22Rv1 (cell line): Measurements from ENCODE around the gene RPS27A.
"Not testable (repeated sequence)": the region's sequence is repeated elsewhere in the genome, so short reads cannot be mapped to it uniquely, and the experiment has no call there.

Experiments used
- H3K27ac ChIP-seq: fragments of 450-650 bp; 2 replicates; pipeline ENCODE4 v1.5.1; 2017
- ZFX ChIP-seq: fragments of 450-650 bp; IDR thresholded peaks from 2 replicates; pipeline ENCODE4 v1.6.1; 2017; ENCODE audit warnings: antibody characterized with exemption, borderline replicate concordance
- TF ChIP-seq, protein P1 (sequence below): fragments of 450-650 bp; IDR thresholded peaks from 2 replicates; pipeline ENCODE4 v1.5.1; 2017; ENCODE audit warnings: mild to moderate bottlenecking

The RPS27A gene

GRCh38 chr2:55223958-55224760 lies 8.3 kb upstream of the RPS27A start:
- TF ChIP-seq, protein P1, sequence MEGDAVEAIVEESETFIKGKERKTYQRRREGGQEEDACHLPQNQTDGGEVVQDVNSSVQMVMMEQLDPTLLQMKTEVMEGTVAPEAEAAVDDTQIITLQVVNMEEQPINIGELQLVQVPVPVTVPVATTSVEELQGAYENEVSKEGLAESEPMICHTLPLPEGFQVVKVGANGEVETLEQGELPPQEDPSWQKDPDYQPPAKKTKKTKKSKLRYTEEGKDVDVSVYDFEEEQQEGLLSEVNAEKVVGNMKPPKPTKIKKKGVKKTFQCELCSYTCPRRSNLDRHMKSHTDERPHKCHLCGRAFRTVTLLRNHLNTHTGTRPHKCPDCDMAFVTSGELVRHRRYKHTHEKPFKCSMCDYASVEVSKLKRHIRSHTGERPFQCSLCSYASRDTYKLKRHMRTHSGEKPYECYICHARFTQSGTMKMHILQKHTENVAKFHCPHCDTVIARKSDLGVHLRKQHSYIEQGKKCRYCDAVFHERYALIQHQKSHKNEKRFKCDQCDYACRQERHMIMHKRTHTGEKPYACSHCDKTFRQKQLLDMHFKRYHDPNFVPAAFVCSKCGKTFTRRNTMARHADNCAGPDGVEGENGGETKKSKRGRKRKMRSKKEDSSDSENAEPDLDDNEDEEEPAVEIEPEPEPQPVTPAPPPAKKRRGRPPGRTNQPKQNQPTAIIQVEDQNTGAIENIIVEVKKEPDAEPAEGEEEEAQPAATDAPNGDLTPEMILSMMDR: no peak
- TF ChIP-seq ZFX: no peak

DNA sequence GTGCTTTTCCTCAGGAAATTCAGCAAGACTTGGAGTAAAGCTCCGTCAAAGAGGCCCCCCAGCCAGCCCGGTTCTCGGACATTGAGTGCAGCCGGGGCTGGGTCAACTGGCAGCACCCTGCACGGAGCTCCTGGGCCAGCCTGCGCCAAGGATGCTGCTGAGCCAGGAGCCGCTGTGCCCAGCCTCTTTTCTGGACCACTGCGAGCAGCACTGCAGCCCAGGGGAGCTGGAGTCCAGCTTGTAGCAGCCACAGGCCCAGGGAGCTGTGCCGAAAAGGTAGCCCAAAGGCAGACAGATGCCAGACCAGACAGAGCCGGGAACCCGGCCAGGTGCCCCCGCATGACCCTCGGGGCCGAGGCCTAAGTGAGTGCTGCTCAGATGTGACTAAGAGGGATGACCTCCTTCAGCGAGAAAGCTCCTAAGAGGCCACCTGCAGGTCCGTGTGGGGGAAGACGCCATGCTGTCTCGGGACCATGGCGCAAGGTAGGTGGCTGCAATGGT lies 7.7 kb upstream of the RPS27A start:
- no peak overlapping the region for H3K27ac ChIP-seq
- TF ChIP-seq ZFX: no peak
- TF ChIP-seq, protein P1: no peak

More at GRCh38 chr2:55223958-55224760, 8.3 kb upstream of the RPS27A start:
- peak overlapping the region; percentile 85 for H3K27ac ChIP-seq

DNA sequence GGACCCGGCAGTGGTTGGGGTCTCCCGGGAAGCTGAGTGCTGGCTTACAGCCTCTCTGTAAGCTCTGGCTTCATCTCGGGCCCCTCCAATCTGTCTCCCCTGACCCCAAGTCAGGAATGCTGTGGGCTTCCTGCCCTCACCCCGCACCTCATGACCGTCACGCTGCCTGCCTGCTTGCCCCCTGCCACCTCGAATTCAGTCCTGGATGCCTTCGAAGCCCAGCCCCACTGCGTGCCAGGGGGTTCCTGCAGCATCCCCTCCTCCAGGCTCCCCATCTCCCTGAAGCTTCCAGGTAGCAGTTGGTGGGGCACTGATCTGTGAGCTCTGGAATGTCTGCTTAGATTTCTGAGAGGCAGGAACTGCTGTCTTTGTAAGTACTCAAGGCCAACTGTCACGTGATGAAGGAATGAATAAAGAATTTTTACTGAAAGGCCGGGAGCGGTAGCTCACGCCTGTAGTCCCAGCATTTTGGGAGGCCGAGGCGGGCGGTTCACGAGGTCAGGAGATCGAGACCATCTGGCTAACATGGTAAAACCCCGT lies 6.9 kb upstream of the RPS27A start:
- no peak overlapping the region for H3K27ac ChIP-seq
- no peak for TF ChIP-seq ZFX
- TF ChIP-seq, protein P1: no peak

- H3K27ac ChIP-seq: not testable (repeated sequence)
Observed at GRCh38 chr2:55227437-55228225, 4.9 kb upstream of the RPS27A start.

DNA sequence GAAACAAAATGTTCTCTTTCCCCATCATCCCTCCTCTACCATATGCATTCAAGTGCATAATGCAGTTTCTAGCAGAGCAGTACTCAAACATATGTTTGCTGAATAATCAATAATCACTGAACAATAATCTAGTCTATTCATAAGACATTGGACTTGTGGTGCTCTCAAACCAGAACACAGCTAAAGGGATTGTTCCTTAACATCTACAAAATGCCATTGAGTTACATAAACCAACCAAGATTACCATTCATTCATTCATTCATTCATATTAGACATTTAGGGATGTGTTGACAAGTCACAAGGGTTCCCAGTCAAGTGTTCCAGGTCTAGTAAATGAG lies 4.3 kb upstream of the RPS27A start:
- H3K27ac ChIP-seq: no peak overlapping the region

GRCh38 chr2:55229221-55229620 lies 3.3 kb upstream of the RPS27A start:
- no peak for TF ChIP-seq ZFX
- TF ChIP-seq, protein P1: no peak
- no peak overlapping the region for H3K27ac ChIP-seq

More for the DNA sequence above, 4.3 kb upstream of the RPS27A start:
- no peak for TF ChIP-seq ZFX
- TF ChIP-seq, protein P1: no peak

- TF ChIP-seq ZFX: no peak
- TF ChIP-seq, protein P1: no peak
- H3K27ac ChIP-seq: no peak overlapping the region
Observed at GRCh38 chr2:55230551-55230950, 1.9 kb upstream of the RPS27A start.
